Measurements from ENCODE around the gene ZFY.

GRCh38 chrY:2962061-2962460, 26.9 kb downstream of the ZFY start:
- TF ChIP-seq CTCF (IDR thresholded peaks at IDR 0.05) (no peak), POLR2A (IDR thresholded peaks at IDR 0.05) (no peak)

All from right lobe of liver (tissue), 4 donors.